Neural crest cell (in vitro differentiated cells): Measurements from ENCODE around the gene SLC22A1. TPM values are rescaled to one million over a fixed set of nuclear protein-coding genes. Genes with fewer than 3 reads are reported as not detected.
"Not testable (repeated sequence)": the region's sequence is repeated elsewhere in the genome, so short reads cannot be mapped to it uniquely, and the experiment has no call there.

Source experiments
- DNase-seq: peaks from one replicate; pipeline ENCODE4 v3.0.0; 2021; ENCODE audit warnings: low read depth, mixed read lengths, low spot score
- H3K27ac Mint-ChIP-seq: one replicate; pipeline ENCODE4 v1.8.0; 2021; ENCODE audit warnings: mild to moderate bottlenecking, mixed read lengths; ENCODE audit not compliant: unreplicated experiment
- H3K27me3 Mint-ChIP-seq: 2 replicates; pipeline ENCODE4 v1.8.0; 2021; ENCODE audit warnings: low read depth, mild to moderate bottlenecking, mixed read lengths
- H3K36me3 Mint-ChIP-seq: 2 replicates; pipeline ENCODE4 v1.8.0; 2021; ENCODE audit warnings: low read depth, mild to moderate bottlenecking, mixed read lengths
- H3K4me1 Mint-ChIP-seq: 2 replicates; pipeline ENCODE4 v1.8.0; 2021; ENCODE audit warnings: mixed read lengths
- H3K4me3 Mint-ChIP-seq: one replicate; pipeline ENCODE4 v1.8.0; 2021; ENCODE audit warnings: mild to moderate bottlenecking, mixed read lengths
- H3K9me3 Mint-ChIP-seq: 2 replicates; pipeline ENCODE4 v1.8.0; 2021; ENCODE audit warnings: mixed read lengths
- total RNA-seq: library from RNA; stranded (reverse); gene quantifications from 2 replicates; pipeline ENCODE4 v1.2.1, GENCODE V29; 2021
- TF ChIP-seq, protein P1 (sequence below): fragments of 200-600 bp; sonication (generic); conservative IDR thresholded peaks from 2 replicates; pipeline ENCODE4 v1.5.0; 2021; ENCODE audit warnings: antibody characterized with exemption, mild to moderate bottlenecking

Gene SLC22A1
- total RNA-seq, 1 donor from 2014 or later = 2.1 TPM

DNA sequence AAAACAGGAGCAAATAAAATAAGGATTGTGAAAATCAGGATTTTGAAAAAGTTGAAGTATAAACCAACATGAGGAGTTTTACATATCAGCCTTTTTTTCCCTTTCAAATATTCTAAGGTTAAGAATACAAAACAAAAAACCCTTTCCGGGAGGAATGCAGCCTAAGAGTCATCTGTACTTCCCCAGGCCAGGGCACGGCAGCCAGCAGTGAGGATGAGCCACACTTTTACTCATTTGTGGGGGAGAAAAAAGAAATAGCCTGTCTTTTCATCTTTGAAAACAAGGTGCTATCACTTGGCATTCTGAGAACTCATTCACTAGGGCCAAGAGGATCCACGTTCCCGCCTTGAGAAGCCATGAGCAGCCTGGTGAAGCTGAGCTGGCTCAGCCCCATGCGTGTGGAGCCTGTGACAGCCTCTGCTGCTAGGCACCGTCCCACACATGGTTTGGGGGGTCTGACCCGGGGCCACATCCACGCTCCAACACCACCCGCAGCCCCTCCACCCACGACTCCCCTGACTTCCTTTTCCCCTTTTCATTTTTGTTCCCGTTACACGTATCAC is 11.2 kb downstream of the SLC22A1 start:
- no peak for DNase-seq
- H3K27me3 Mint-ChIP-seq = no peaks in the 10 kb centered on the region
- H3K4me1 Mint-ChIP-seq = no peaks in the 10 kb centered on the region
- H3K4me3 Mint-ChIP-seq = no peak overlapping the region
- no peaks in the 10 kb centered on the region for H3K36me3 Mint-ChIP-seq
- no peak overlapping the region for H3K27ac Mint-ChIP-seq
- no peaks in the 10 kb centered on the region for H3K9me3 Mint-ChIP-seq
- TF ChIP-seq, protein P1, sequence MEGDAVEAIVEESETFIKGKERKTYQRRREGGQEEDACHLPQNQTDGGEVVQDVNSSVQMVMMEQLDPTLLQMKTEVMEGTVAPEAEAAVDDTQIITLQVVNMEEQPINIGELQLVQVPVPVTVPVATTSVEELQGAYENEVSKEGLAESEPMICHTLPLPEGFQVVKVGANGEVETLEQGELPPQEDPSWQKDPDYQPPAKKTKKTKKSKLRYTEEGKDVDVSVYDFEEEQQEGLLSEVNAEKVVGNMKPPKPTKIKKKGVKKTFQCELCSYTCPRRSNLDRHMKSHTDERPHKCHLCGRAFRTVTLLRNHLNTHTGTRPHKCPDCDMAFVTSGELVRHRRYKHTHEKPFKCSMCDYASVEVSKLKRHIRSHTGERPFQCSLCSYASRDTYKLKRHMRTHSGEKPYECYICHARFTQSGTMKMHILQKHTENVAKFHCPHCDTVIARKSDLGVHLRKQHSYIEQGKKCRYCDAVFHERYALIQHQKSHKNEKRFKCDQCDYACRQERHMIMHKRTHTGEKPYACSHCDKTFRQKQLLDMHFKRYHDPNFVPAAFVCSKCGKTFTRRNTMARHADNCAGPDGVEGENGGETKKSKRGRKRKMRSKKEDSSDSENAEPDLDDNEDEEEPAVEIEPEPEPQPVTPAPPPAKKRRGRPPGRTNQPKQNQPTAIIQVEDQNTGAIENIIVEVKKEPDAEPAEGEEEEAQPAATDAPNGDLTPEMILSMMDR = no peak

DNA sequence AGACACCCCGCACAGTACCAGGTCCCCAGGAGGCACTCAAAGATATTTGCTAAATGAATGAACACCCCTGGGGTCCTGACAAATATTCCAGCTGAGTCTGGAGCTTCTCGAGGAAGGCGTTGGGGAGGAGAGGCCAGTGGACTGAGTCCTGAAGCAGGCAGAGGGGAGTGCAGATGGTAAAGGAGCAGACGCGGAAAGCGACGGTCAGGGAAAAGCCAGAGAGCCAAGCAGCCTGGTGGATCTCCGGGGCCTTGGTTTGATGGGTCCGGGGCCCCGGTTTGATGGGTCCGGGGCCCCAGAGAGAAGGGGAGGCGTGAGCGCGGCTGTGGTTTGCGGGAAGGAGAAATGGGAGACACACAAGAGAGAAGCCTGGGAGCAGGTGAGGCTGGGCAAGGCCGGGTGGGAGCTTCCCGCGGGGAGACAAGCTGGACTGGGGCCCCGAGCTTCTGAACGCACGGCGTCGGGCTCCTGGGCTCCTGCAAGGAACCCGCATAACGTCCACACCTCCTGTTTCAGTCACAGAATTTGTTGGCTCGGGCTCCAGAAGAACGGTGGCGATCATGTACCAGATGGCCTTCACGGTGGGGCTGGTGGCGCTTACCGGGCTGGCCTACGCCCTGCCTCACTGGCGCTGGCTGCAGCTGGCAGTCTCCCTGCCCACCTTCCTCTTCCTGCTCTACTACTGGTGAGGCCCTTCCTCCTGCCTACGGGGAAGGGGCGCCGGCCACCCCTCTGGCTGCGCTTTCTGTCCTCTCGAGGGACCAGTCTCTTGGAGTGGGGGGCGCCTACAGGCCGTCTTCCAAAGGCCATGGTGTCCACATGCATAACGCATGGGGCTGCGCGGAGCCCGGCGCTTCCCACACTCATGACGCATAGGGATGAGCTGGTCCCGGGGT is 12.1 kb downstream of the SLC22A1 start:
- Mint-ChIP-seq H3K4me1 (peaks cover 8% of the 10 kb centered on the region), H3K36me3 (no peaks in the 10 kb centered on the region), H3K27me3 (no peaks in the 10 kb centered on the region), H3K4me3 (no peak overlapping the region), H3K9me3 (no peaks in the 10 kb centered on the region), H3K27ac (no peak overlapping the region)
- TF ChIP-seq, protein P1 = no peak
- no peak for DNase-seq

DNA sequence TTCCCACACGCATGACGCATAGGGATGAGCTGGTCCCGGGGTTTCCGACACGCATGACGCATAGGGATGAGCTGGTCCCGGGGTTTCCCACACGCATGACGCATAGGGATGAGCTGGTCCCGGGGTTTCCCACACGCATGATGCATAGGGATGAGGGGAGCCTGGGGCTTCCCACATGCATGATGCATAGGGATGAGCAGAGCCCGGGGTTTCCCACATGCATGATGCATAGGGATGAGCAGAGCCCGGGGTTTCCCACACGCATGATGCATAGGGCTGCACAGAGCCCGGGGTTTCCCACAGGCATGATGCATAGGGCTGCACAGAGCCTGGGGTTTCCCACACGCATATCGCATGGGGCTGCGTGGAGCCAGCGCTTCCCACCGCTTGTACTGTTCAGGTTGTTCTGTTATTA is 12.7 kb downstream of the SLC22A1 start:
- H3K9me3 Mint-ChIP-seq, H3K36me3 Mint-ChIP-seq, H3K27ac Mint-ChIP-seq, H3K4me1 Mint-ChIP-seq, DNase-seq, H3K27me3 Mint-ChIP-seq, H3K4me3 Mint-ChIP-seq: not testable (repeated sequence)

DNA sequence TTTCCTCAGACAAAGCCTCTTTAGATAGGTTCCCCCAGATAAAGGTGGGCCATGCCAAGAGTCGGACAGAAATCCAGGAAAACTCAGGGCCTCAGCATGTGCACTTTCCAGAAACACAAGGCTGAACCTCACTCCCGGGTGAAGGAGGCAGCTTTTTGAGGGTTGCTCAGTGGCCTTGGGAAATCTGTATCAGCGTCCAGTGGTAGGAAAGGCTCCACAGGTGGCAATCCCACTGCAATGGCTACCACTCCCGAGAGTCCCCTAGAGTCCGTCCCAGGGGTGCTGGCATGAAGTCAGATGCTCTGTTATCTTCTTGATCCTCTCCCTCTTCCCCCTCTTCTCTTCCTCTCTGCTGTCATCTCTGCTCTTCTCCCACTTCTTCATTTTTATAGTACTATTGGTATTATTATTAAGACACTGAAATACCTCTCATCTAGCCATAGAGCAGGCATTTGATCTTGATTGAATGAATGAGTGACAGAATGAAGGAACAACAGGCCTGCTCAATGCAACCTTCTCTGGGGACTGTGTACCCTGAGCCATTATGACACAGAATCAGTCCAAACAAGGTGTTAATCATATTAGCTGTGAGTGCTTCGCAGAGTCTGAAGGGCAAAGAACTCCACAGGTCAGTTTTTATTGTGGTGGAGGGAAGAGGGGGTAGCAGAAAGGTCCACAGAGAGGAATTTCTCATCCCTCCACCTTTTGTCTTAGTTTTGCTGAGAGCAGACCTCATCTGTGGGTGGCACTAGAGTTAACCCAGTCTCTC is 13.3 kb downstream of the SLC22A1 start:
- no peak overlapping the region for H3K27ac Mint-ChIP-seq
- TF ChIP-seq, protein P1 = no peak
- H3K36me3 Mint-ChIP-seq = no peaks in the 10 kb centered on the region
- peaks cover 8% of the 10 kb centered on the region for H3K4me1 Mint-ChIP-seq
- H3K4me3 Mint-ChIP-seq = no peak overlapping the region
- no peaks in the 10 kb centered on the region for H3K27me3 Mint-ChIP-seq
- DNase-seq = no peak
- no peaks in the 10 kb centered on the region for H3K9me3 Mint-ChIP-seq

DNA sequence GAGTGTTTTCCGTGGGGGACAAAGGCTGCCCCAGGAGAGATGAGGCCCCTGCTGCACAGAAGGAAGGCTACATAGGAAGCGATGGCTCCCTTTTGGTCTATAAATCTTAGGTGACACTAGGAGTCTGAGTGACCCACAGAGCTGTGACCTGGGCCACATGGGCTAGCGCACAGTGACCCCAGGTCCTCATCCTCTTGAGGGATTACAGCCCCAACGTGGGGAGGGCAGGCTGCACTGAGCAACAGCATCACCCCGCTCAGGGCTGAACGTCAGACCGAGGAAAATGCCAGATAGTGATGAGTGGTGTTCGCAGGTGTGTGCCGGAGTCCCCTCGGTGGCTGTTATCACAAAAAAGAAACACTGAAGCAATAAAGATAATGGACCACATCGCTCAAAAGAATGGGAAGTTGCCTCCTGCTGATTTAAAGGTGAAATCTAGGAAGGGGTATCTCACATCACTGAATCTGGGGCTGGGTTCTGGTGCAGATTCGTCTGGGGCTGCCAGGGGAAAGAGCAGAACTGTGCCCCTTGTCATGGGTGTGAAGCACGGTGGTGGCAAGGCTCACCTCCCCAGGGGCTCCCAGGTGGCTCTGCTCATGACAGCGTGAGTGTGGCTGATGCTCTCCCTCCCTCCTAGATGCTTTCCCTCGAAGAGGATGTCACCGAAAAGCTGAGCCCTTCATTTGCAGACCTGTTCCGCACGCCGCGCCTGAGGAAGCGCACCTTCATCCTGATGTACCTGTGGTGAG is 14.5 kb downstream of the SLC22A1 start:
- no peaks in the 10 kb centered on the region for H3K36me3 Mint-ChIP-seq
- H3K4me1 Mint-ChIP-seq = peaks cover 8% of the 10 kb centered on the region
- H3K27me3 Mint-ChIP-seq = no peaks in the 10 kb centered on the region
- TF ChIP-seq, protein P1 = no peak
- no peak overlapping the region for H3K27ac Mint-ChIP-seq
- H3K4me3 Mint-ChIP-seq = no peak overlapping the region
- no peak for DNase-seq
- H3K9me3 Mint-ChIP-seq = no peaks in the 10 kb centered on the region
